Coronary artery (tissue), 2 donors: ENCODE data around the gene NPLOC4.

Source experiments
- DNase-seq: peaks from one replicate; pipeline ENCODE4 v3.0.0-alpha.2; 2017; ENCODE audit warnings: low spot score
- H3K27ac ChIP-seq, 2 donors: fragments of 200-600 bp; sonication (generic); one replicate each; pipeline ENCODE4 v1.5.1; 2016 to 2019
- H3K4me3 ChIP-seq: fragments of 200-600 bp; sonication (generic); 2 replicates; pipeline ENCODE4 v1.5.1; 2016; ENCODE audit warnings: mild to moderate bottlenecking, moderate library complexity
- CTCF ChIP-seq: fragments of 200-600 bp; sonication (generic); IDR thresholded peaks from one replicate; pipeline ENCODE4 v1.5.1; 2019; ENCODE audit warnings: antibody characterized with exemption

The NPLOC4 gene

DNA sequence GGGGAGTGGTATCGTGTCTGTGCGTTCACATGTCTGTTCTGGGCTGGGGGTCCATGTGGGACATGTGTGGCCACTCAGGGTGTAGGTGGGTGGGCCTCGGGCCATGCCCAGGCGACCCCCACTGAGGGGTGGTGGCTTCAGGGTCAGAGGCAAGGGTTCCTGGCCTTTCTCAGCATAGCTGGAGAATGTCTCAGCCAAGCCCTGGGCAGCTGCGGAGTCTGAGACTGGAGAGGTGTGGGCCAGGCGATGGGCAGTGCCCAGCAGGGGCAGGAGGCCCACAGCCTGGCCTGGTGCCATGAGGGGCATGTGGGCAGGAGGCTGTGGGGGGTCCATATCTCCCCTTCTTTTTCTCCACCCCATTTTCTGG is 107.5 kb downstream of the NPLOC4 start:
- Histone ChIP-seq H3K27ac (no peak overlapping the region), H3K4me3 (no peak overlapping the region)
- no peak for DNase-seq
- TF ChIP-seq CTCF, result no peak

DNA sequence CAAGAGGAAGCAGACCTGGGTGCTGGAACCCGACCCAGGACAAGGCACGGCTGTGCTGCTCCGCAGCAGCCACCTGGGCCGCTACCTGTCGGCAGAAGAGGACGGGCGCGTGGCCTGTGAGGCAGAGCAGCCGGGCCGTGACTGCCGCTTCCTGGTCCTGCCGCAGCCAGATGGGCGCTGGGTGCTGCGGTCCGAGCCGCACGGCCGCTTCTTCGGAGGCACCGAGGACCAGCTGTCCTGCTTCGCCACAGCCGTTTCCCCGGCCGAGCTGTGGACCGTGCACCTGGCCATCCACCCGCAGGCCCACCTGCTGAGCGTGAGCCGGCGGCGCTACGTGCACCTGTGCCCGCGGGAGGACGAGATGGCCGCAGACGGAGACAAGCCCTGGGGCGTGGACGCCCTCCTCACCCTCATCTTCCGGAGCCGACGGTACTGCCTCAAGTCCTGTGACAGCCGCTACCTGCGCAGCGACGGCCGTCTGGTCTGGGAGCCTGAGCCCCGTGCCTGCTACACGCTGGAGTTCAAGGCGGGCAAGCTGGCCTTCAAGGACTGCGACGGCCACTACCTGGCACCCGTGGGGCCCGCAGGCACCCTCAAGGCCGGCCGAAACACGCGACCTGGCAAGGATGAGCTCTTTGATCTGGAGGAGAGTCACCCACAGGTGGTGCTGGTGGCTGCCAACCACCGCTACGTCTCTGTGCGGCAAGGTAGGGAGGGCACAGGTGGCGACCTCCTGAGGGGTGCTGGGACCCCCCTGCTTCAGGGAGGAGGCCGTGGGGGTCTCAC is 108.1 kb downstream of the NPLOC4 start:
- Histone ChIP-seq H3K27ac (no peak overlapping the region), H3K4me3 (no peak overlapping the region)
- no peak for DNase-seq
- no peak for TF ChIP-seq CTCF

GRCh38 chr17:81528384-81528650 is 108.6 kb downstream of the NPLOC4 start:
- DNase-seq, result no peak
- no peak overlapping the region for H3K27ac ChIP-seq
- H3K4me3 ChIP-seq, result no peak overlapping the region
- TF ChIP-seq CTCF, result no peak

- Histone ChIP-seq H3K4me3 (peak within 1 kb of the TSS; percentile 34), H3K27ac (no peak within 1 kb of the TSS)
- no peak for TF ChIP-seq CTCF
- DNase-seq, result no peak
These were observed 109.1 kb downstream of the NPLOC4 start, which contains the start of gene FSCN2 for GRCh38 chr17:81527591-81528383. Gene FSCN2 (plus strand): TSS chr17:81528377. CDS start chr17:81528532, 155 bp downstream.

DNA sequence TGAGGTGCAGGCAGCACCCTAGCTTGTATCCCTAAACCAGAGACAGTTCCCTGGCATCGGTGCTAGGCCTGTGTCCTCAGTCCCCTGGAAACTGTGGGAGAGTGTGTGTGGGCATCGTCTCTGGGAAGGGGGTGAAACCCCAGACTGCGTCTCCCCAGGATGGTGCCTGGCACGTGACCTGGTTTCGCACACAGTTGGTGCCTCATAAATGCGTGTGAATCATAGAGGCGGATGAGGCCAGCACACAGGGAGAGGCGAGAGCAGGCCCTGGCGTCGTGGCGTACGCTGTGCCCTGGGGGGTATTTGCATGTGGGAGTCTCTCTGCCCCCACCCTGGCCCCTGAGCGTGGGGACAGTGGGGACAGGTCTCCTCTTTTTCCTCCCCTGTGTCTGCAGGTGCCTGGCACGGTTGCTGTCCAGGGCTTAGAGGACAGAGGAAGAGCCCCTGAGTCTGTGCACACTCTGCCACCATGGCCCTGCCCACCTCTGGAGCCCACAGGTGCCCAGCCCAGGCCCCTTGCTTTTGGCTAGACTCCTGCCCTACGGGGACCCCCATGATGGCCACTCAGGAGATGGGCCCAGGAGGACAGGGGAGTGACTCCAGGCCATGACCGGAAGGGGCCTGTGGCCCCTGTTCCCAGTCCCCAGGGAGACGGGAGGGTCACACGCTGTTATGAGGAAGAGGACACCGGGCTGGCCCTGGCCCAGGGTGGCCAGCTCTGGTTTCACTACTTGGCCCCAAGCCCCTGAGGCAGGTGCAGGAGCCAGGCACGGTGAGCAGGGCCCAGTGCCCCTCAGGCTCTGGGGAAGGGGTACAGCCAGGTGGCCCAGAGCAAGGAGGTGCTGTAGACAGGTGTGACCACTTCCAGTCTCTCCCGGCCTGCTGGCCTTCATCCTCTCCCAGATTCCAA is 110.0 kb downstream of the NPLOC4 start:
- no peak overlapping the region for H3K4me3 ChIP-seq
- H3K27ac ChIP-seq, result no peak overlapping the region
- DNase-seq, result no peak
- TF ChIP-seq CTCF, result no peak

GRCh38 chr17:81524865-81525159 is 112.1 kb downstream of the NPLOC4 start:
- no peak for DNase-seq
- Histone ChIP-seq H3K27ac (no peak overlapping the region), H3K4me3 (no peak overlapping the region)
- TF ChIP-seq CTCF, result no peak
